ENCODE data around the gene CHMP1B.

CHMP1B gene

DNA sequence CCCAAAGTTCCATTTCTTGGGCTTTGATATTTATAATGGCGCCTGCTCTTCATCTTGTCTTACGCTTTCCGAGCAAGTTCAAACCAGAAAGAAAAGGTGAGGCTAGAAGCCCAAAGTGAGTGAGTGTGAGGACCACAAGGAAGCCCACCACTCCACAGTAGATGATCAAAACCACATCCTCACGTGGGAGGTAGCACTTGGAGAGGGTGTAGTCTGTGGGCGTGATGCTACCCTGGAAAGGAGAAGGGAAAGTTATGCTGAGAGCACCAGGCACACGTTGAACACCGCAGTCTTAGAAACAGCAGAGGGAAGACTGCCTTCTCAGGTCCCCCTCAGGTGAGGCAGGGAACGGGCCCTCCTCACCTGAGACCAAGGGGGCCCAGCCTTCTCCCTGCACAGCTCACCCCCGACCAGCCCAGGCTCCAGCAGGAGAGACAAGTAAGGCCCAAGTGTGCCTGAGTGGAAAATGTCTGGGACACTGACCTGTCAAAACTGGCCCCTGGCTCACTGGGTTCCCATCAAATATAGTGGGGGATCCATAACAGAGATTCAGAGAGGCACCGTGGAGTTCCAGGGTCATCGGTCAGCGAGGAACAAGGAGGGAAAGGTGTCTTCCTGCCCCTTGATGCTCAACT is 33.3 kb downstream of the CHMP1B start:
- H2AFZ ChIP-seq (ENCODE audit: low read depth, low read length) = no peak overlapping the region
- H4K91ac ChIP-seq (ENCODE audit: low read length) = no peak overlapping the region
- no peak overlapping the region for H3K14ac ChIP-seq (ENCODE audit: low read length in 2 of 2)
- DNase-seq = no peak
- no peaks in the 10 kb centered on the region for H3K27me3 ChIP-seq (ENCODE audit: control insufficient read depth in 1 of 2, insufficient read depth in 1 of 2, low read length in 2 of 2)
- H3K4ac ChIP-seq (ENCODE audit: low read depth in 1 of 2, low read length in 2 of 2) = no peak overlapping the region
- no peaks in the 10 kb centered on the region for H3K79me1 ChIP-seq (replicated peaks; ENCODE audit: low read length, poor library complexity, severe bottlenecking)
- H2AK5ac ChIP-seq (ENCODE audit: low read length, severe bottlenecking) = no peak overlapping the region
- peaks cover 39 to 77% of the 10 kb centered on the region in 2 experiments for H3K36me3 ChIP-seq (ENCODE audit: control insufficient read depth in 1 of 2, insufficient read depth in 2 of 2, low read depth in 1 of 2, low read length in 2 of 2)
- no peak overlapping the region for H3K4me2 ChIP-seq (ENCODE audit: low read length, poor library complexity, severe bottlenecking)
- H3K4me1 ChIP-seq (ENCODE audit: control insufficient read depth, insufficient read depth, low read depth, low read length) = no peaks in the 10 kb centered on the region
- H3K4me3 ChIP-seq (ENCODE audit: insufficient read depth in 1 of 2, low read depth in 1 of 2, low read length in 2 of 2) = no peak overlapping the region
- no peak overlapping the region for H2BK12ac ChIP-seq (ENCODE audit: low read length in 2 of 2)
- H2BK120ac ChIP-seq (ENCODE audit: low read depth, low read length) = no peak overlapping the region
- no peak overlapping the region for H2BK15ac ChIP-seq (ENCODE audit: low read depth, poor library complexity, severe bottlenecking)
- H3K9ac ChIP-seq (ENCODE audit: low read length) = no peak overlapping the region
- no peak overlapping the region for H4K8ac ChIP-seq (ENCODE audit: low read length)
- H3K18ac ChIP-seq (ENCODE audit: low read depth in 1 of 2, low read length in 2 of 2) = no peak overlapping the region
- H3K23ac ChIP-seq (ENCODE audit: low read length in 2 of 2) = no peak overlapping the region
- H3K27ac ChIP-seq (ENCODE audit: low read length, poor library complexity, severe bottlenecking) = no peak overlapping the region
- 93% methylated on average over 12 of the region's 12 CpGs for WGBS
- no peak overlapping the region for H2BK5ac ChIP-seq (ENCODE audit: low read depth, low read length, poor library complexity, severe bottlenecking)
- no peaks in the 10 kb centered on the region for H3K9me3 ChIP-seq (ENCODE audit: control insufficient read depth, low read length)

GRCh38 chr18:11885278-11885947 is 34.2 kb downstream of the CHMP1B start:
- Histone ChIP-seq H3K9me3 (ENCODE audit: control insufficient read depth, low read length) (no peaks in the 10 kb centered on the region), H3K4ac (ENCODE audit: low read depth in 1 of 2, low read length in 2 of 2) (no peak overlapping the region), H3K4me3 (ENCODE audit: insufficient read depth in 1 of 2, low read depth in 1 of 2, low read length in 2 of 2) (no peak overlapping the region), H3K4me2 (ENCODE audit: low read length, poor library complexity, severe bottlenecking) (no peak overlapping the region), H3K18ac (ENCODE audit: low read depth in 1 of 2, low read length in 2 of 2) (no peak overlapping the region), H2AFZ (ENCODE audit: low read depth, low read length) (no peak overlapping the region), H3K27me3 (ENCODE audit: control insufficient read depth in 1 of 2, insufficient read depth in 1 of 2, low read length in 2 of 2) (no peaks in the 10 kb centered on the region), H2BK120ac (ENCODE audit: low read depth, low read length) (no peak overlapping the region), H3K4me1 (ENCODE audit: control insufficient read depth, insufficient read depth, low read depth, low read length) (no peaks in the 10 kb centered on the region), H3K36me3 (ENCODE audit: control insufficient read depth in 1 of 2, insufficient read depth in 2 of 2, low read depth in 1 of 2, low read length in 2 of 2) (peaks cover 44 to 83% of the 10 kb centered on the region in 2 experiments), H3K9ac (ENCODE audit: low read length) (no peak overlapping the region), H3K14ac (ENCODE audit: low read length in 2 of 2) (no peak overlapping the region), H2AK5ac (ENCODE audit: low read length, severe bottlenecking) (no peak overlapping the region), H3K27ac (ENCODE audit: low read length, poor library complexity, severe bottlenecking) (no peak overlapping the region), H3K23ac (ENCODE audit: low read length in 2 of 2) (no peak overlapping the region), H2BK15ac (ENCODE audit: low read depth, poor library complexity, severe bottlenecking) (no peak overlapping the region), H3K79me1 (replicated peaks; ENCODE audit: low read length, poor library complexity, severe bottlenecking) (no peaks in the 10 kb centered on the region), H2BK12ac (ENCODE audit: low read length in 2 of 2) (no peak overlapping the region), H4K8ac (ENCODE audit: low read length) (no peak overlapping the region), H2BK5ac (ENCODE audit: low read depth, low read length, poor library complexity, severe bottlenecking) (no peak overlapping the region), H4K91ac (ENCODE audit: low read length) (no peak overlapping the region)
- DNase-seq = no peak
- 92% methylated on average over 16 of the region's 22 CpGs for WGBS

DNA sequence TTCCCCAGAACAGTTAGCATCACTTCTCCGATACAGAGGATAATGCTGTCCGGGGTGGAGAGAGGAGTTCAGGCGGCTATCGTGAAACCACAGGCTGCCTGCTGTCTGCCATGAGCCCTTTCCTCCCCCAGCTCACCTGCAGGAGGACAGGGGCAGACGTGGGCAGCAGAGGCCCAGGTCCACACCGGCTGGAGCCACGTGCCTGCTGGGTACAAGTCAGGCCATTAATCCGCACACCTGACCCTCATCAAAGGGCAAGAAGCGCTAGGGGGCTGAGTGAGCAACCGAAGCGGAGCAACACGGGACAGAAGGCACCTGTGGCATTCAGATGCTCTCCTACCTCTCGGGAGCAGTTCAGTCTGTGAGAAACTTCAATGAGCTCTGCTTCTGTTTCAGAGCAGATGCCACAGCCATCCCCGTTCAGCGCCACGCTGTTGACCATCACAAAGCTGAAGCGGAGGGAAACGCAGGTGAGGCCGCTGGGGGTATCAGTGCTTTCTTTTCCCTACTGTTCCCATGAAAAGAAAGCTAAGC is 35.4 kb downstream of the CHMP1B start:
- Histone ChIP-seq H4K8ac (ENCODE audit: low read length) (no peak overlapping the region), H3K4me3 (ENCODE audit: insufficient read depth in 1 of 2, low read depth in 1 of 2, low read length in 2 of 2) (no peak overlapping the region), H2BK120ac (ENCODE audit: low read depth, low read length) (no peak overlapping the region), H2BK5ac (ENCODE audit: low read depth, low read length, poor library complexity, severe bottlenecking) (no peak overlapping the region), H2AFZ (ENCODE audit: low read depth, low read length) (no peak overlapping the region), H3K4ac (ENCODE audit: low read depth in 1 of 2, low read length in 2 of 2) (no peak overlapping the region), H4K91ac (ENCODE audit: low read length) (no peak overlapping the region), H3K9me3 (ENCODE audit: control insufficient read depth, low read length) (no peaks in the 10 kb centered on the region), H3K4me1 (ENCODE audit: control insufficient read depth, insufficient read depth, low read depth, low read length) (no peaks in the 10 kb centered on the region), H3K79me1 (replicated peaks; ENCODE audit: low read length, poor library complexity, severe bottlenecking) (no peaks in the 10 kb centered on the region), H2BK12ac (ENCODE audit: low read length in 2 of 2) (no peak overlapping the region), H3K4me2 (ENCODE audit: low read length, poor library complexity, severe bottlenecking) (no peak overlapping the region), H2BK15ac (ENCODE audit: low read depth, poor library complexity, severe bottlenecking) (no peak overlapping the region), H3K27me3 (ENCODE audit: control insufficient read depth in 1 of 2, insufficient read depth in 1 of 2, low read length in 2 of 2) (no peaks in the 10 kb centered on the region), H2AK5ac (ENCODE audit: low read length, severe bottlenecking) (no peak overlapping the region), H3K23ac (ENCODE audit: low read length in 2 of 2) (no peak overlapping the region), H3K9ac (ENCODE audit: low read length) (no peak overlapping the region), H3K27ac (ENCODE audit: low read length, poor library complexity, severe bottlenecking) (no peak overlapping the region), H3K36me3 (ENCODE audit: control insufficient read depth in 1 of 2, insufficient read depth in 2 of 2, low read depth in 1 of 2, low read length in 2 of 2) (peaks cover 36 to 83% of the 10 kb centered on the region in 2 experiments), H3K18ac (ENCODE audit: low read depth in 1 of 2, low read length in 2 of 2) (no peak overlapping the region), H3K14ac (ENCODE audit: low read length in 2 of 2) (no peak overlapping the region)
- WGBS = 96% methylated on average over 19 of the region's 19 CpGs
- no peak for DNase-seq

DNA sequence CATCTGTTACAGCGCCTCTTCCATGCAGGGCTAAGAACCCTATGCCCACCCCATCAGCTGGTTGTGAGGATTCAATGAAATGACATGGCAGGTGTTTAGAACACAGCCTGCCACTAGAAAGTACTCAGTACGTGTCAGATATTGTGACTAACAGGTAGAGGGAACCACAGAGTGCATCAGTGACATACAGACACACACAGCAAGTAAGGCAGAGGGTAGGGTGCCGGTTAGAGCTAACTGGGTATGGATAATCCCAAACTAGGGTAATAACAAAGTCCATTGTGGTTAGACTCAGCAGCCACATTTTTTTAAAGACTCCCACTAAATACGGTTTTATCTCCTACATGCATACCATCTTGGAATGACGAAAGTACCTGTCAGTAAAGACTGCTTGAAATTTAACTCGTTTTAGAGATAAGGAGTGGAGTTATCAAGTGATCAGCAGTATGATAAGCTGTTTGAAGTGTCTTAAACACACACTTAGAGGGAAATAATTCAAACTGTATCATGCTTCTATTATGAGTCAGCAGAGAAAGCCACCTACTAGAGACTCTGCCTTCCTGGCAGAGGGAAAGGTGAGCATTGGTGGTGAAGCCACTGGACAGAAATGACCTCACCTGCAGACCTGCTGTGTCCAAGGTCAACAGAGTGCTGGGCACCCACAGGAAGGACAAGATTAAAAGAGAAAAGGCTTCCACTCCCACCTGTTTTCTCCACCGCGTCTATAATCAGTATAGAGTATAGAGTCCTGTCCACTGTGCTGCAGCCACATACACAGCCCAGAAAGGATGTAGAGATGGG is 36.3 kb downstream of the CHMP1B start:
- no peak overlapping the region for H2BK5ac ChIP-seq (ENCODE audit: low read depth, low read length, poor library complexity, severe bottlenecking)

More for the DNA sequence above, 36.3 kb downstream of the CHMP1B start:
- 93% methylated on average over 5 of the region's 8 CpGs for WGBS
- Histone ChIP-seq H3K18ac (ENCODE audit: low read depth in 1 of 2, low read length in 2 of 2) (no peak overlapping the region), H2AK5ac (ENCODE audit: low read length, severe bottlenecking) (no peak overlapping the region), H3K23ac (ENCODE audit: low read length in 2 of 2) (no peak overlapping the region), H2AFZ (ENCODE audit: low read depth, low read length) (no peak overlapping the region), H3K9me3 (ENCODE audit: control insufficient read depth, low read length) (no peaks in the 10 kb centered on the region), H2BK15ac (ENCODE audit: low read depth, poor library complexity, severe bottlenecking) (no peak overlapping the region), H3K4me1 (ENCODE audit: control insufficient read depth, insufficient read depth, low read depth, low read length) (peaks cover 2% of the 10 kb centered on the region), H2BK120ac (ENCODE audit: low read depth, low read length) (no peak overlapping the region), H3K27ac (ENCODE audit: low read length, poor library complexity, severe bottlenecking) (no peak overlapping the region), H3K36me3 (ENCODE audit: control insufficient read depth in 1 of 2, insufficient read depth in 2 of 2, low read depth in 1 of 2, low read length in 2 of 2) (peaks cover 40 to 85% of the 10 kb centered on the region in 2 experiments), H3K4me3 (ENCODE audit: insufficient read depth in 1 of 2, low read depth in 1 of 2, low read length in 2 of 2) (no peak overlapping the region), H3K9ac (ENCODE audit: low read length) (no peak overlapping the region), H3K27me3 (ENCODE audit: control insufficient read depth in 1 of 2, insufficient read depth in 1 of 2, low read length in 2 of 2) (no peaks in the 10 kb centered on the region), H3K79me1 (replicated peaks; ENCODE audit: low read length, poor library complexity, severe bottlenecking) (no peaks in the 10 kb centered on the region), H2BK12ac (ENCODE audit: low read length in 2 of 2) (no peak overlapping the region), H3K14ac (ENCODE audit: low read length in 2 of 2) (no peak overlapping the region), H4K91ac (ENCODE audit: low read length) (no peak overlapping the region), H3K4ac (ENCODE audit: low read depth in 1 of 2, low read length in 2 of 2) (no peak overlapping the region), H3K4me2 (ENCODE audit: low read length, poor library complexity, severe bottlenecking) (no peak overlapping the region), H4K8ac (ENCODE audit: low read length) (no peak overlapping the region)
- DNase-seq = no peak
